Neural cell (in vitro differentiated cells): ENCODE results near the gene KIRREL3. TPM values are rescaled to one million over a fixed set of nuclear protein-coding genes. Genes with fewer than 3 reads are reported as not detected.

Source experiments
- H2AFZ ChIP-seq: fragments of 200-600, 300-800 bp; sonication (generic), shearing (Covaris generic); 2 replicates; pipeline ENCODE4 v1.6.0; 2014; ENCODE audit warnings: low read depth, mild to moderate bottlenecking, antibody characterized with exemption, low read length, moderate library complexity
- H3F3A ChIP-seq: fragments of 200-600 bp; shearing (Covaris generic); 2 replicates; pipeline ENCODE4 v1.6.1; 2016; ENCODE audit warnings: mild to moderate bottlenecking, moderate library complexity, mixed read lengths, antibody characterized with exemption, low read length; ENCODE audit not compliant: insufficient read depth, poor library complexity, severe bottlenecking
- H3K27ac ChIP-seq: fragments of 200-600, 300-800 bp; sonication (generic), shearing (Covaris generic); 2 replicates; pipeline ENCODE4 v1.5.1; 2014; ENCODE audit warnings: mild to moderate bottlenecking, low read length, moderate library complexity
- H3K27me3 ChIP-seq: fragments of 300-800, 200-600 bp; sonication (generic), shearing (Covaris generic); 2 replicates; pipeline ENCODE4 v1.6.0; 2014; ENCODE audit warnings: mild to moderate bottlenecking, low read depth, low read length, moderate library complexity; ENCODE audit not compliant: insufficient read depth
- H3K36me3 ChIP-seq: fragments of 300-800, 200-600 bp; sonication (generic), shearing (Covaris generic); 2 replicates; pipeline ENCODE4 v1.5.1; 2014; ENCODE audit warnings: mild to moderate bottlenecking, antibody characterized with exemption, low read length, moderate library complexity; ENCODE audit not compliant: insufficient read depth
- H3K4me2 ChIP-seq: fragments of 300-800, 200-600 bp; sonication (generic), shearing (Covaris generic); 2 replicates; pipeline ENCODE4 v1.6.0; 2014; ENCODE audit warnings: mild to moderate bottlenecking, low read length
- H3K4me3 ChIP-seq: fragments of 300-800, 200-600 bp; sonication (generic), shearing (Covaris generic); 2 replicates; pipeline ENCODE4 v1.5.1; 2014; ENCODE audit warnings: mild to moderate bottlenecking, low read length, moderate library complexity
- H3K79me2 ChIP-seq: fragments of 200-600 bp; shearing (Covaris generic); replicated peaks from 2 replicates; pipeline ENCODE4 v1.6.0; 2014; ENCODE audit warnings: mild to moderate bottlenecking, low read length, moderate library complexity; ENCODE audit not compliant: insufficient read depth
- H3K9ac ChIP-seq: fragments of 300-800, 200-600 bp; sonication (generic), shearing (Covaris generic); 2 replicates; pipeline ENCODE4 v1.6.1; 2016; ENCODE audit warnings: mild to moderate bottlenecking, low read length, mixed read lengths
- H3K9me2 ChIP-seq: fragments of 200-600 bp; shearing (Covaris generic); 2 replicates; pipeline ENCODE4 v1.6.1; 2016; ENCODE audit warnings: mild to moderate bottlenecking, low read length, mixed read lengths; ENCODE audit not compliant: insufficient read depth
- H3K9me3 ChIP-seq: fragments of 200-600, 300-800 bp; sonication (generic), shearing (Covaris generic); 2 replicates; pipeline ENCODE4 v1.6.1; 2016; ENCODE audit warnings: mild to moderate bottlenecking, mixed run types, low read length, moderate library complexity, mixed read lengths
- H4K20me1 ChIP-seq: fragments of 200-600 bp; shearing (Covaris generic); 2 replicates; pipeline ENCODE4 v1.6.1; 2016; ENCODE audit warnings: mild to moderate bottlenecking, mixed run types; ENCODE audit not compliant: insufficient read depth
- EP300 ChIP-seq: fragments of 450-650 bp; conservative IDR thresholded peaks from 2 replicates; pipeline ENCODE4 v1.6.1; 2014; ENCODE audit warnings: antibody characterized with exemption, mild to moderate bottlenecking, moderate library complexity; ENCODE audit not compliant: poor library complexity, severe bottlenecking
- EZH2 ChIP-seq: fragments of 200-600, 300-800 bp; shearing (Covaris generic), sonication (generic); IDR thresholded peaks from 2 replicates; pipeline ENCODE4 v1.6.1; 2014; ENCODE audit warnings: antibody characterized with exemption, low read length, borderline replicate concordance, mild to moderate bottlenecking; ENCODE audit not compliant: insufficient read depth, poor library complexity, severe bottlenecking
- MXI1 ChIP-seq: fragments of 450-650 bp; conservative IDR thresholded peaks from 2 replicates; pipeline ENCODE4 v1.6.1; 2014; ENCODE audit warnings: antibody characterized with exemption, mild to moderate bottlenecking; ENCODE audit not compliant: poor library complexity, severe bottlenecking
- POLR2AphosphoS5 ChIP-seq: IDR thresholded peaks from 2 replicates; pipeline ENCODE4 v1.6.1; 2012
- RAD21 ChIP-seq: fragments of 450-650 bp; conservative IDR thresholded peaks from 2 replicates; pipeline ENCODE4 v1.6.1; 2014; ENCODE audit warnings: antibody characterized with exemption, mild to moderate bottlenecking, moderate library complexity
- SMC3 ChIP-seq: fragments of 450-650 bp; conservative IDR thresholded peaks from 2 replicates; pipeline ENCODE4 v1.6.1; 2014; ENCODE audit warnings: antibody characterized with exemption, mild to moderate bottlenecking, moderate library complexity; ENCODE audit not compliant: poor library complexity
- TAF1 ChIP-seq: IDR thresholded peaks from 2 replicates; pipeline ENCODE4 v1.6.1; 2012; ENCODE audit warnings: low read depth
- polyA plus RNA-seq: library from polyadenylated mRNA; depleted of rRNA; stranded (reverse); fragments of >200 nt; gene quantifications from 2 replicates; pipeline ENCODE4 v1.2.3, GENCODE V29; 2014
- TF ChIP-seq, protein P1 (sequence below): fragments of 450-650 bp; IDR thresholded peaks from 2 replicates; pipeline ENCODE4 v1.5.1; 2014; ENCODE audit warnings: antibody characterized with exemption, mild to moderate bottlenecking, moderate library complexity; ENCODE audit not compliant: poor library complexity, severe bottlenecking
- TF ChIP-seq, protein P2 (sequence below): IDR thresholded peaks from 2 replicates; pipeline ENCODE4 v1.6.1; 2012; ENCODE audit warnings: borderline replicate concordance

The KIRREL3 gene
- polyA plus RNA-seq, 1 donor from 2014 or later = 23.8 TPM

DNA sequence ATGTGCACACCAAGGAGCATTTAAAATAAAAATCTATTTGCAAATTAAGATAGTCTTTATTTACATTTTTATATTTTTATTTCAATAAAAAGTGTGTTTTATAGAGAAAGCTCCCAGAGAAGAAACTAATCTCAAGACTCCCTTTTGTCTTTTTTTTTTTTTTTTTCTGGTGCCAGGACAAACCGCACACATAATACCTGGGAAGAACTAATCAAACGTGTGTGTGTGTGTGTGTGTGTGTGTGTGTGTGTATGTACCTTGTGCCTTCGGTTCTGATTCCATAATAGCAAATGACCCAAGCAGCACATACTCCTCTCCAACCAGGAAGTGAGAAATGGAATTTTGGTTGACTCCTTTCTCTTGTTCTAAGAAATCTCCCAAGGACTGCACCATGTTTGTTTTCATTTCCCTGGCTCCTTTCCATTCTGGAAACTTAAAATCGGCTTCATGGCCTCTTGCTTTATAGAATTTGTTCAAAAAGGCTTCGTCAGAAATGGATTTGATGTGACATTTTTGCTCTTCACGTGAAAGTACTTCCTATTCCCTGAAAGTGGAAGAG lies 579.8 kb downstream of the KIRREL3 start:
- Histone ChIP-seq H3F3A (no peaks in the 10 kb centered on the region), H3K4me2 (no peak overlapping the region), H3K27ac (peak overlapping the region; percentile 54)

GRCh38 chr11:126419801-126420697 lies 580.5 kb downstream of the KIRREL3 start:
- peak overlapping the region; percentile 54 for H3K27ac ChIP-seq
- TF ChIP-seq POLR2AphosphoS5 (peak; percentile 66), MXI1 (no peak), RAD21 (no peak), EZH2 (no peak), EP300 (peak; percentile 61), TAF1 (no peak)
- TF ChIP-seq, protein P1, sequence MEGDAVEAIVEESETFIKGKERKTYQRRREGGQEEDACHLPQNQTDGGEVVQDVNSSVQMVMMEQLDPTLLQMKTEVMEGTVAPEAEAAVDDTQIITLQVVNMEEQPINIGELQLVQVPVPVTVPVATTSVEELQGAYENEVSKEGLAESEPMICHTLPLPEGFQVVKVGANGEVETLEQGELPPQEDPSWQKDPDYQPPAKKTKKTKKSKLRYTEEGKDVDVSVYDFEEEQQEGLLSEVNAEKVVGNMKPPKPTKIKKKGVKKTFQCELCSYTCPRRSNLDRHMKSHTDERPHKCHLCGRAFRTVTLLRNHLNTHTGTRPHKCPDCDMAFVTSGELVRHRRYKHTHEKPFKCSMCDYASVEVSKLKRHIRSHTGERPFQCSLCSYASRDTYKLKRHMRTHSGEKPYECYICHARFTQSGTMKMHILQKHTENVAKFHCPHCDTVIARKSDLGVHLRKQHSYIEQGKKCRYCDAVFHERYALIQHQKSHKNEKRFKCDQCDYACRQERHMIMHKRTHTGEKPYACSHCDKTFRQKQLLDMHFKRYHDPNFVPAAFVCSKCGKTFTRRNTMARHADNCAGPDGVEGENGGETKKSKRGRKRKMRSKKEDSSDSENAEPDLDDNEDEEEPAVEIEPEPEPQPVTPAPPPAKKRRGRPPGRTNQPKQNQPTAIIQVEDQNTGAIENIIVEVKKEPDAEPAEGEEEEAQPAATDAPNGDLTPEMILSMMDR = no peak
- TF ChIP-seq, protein P2, sequence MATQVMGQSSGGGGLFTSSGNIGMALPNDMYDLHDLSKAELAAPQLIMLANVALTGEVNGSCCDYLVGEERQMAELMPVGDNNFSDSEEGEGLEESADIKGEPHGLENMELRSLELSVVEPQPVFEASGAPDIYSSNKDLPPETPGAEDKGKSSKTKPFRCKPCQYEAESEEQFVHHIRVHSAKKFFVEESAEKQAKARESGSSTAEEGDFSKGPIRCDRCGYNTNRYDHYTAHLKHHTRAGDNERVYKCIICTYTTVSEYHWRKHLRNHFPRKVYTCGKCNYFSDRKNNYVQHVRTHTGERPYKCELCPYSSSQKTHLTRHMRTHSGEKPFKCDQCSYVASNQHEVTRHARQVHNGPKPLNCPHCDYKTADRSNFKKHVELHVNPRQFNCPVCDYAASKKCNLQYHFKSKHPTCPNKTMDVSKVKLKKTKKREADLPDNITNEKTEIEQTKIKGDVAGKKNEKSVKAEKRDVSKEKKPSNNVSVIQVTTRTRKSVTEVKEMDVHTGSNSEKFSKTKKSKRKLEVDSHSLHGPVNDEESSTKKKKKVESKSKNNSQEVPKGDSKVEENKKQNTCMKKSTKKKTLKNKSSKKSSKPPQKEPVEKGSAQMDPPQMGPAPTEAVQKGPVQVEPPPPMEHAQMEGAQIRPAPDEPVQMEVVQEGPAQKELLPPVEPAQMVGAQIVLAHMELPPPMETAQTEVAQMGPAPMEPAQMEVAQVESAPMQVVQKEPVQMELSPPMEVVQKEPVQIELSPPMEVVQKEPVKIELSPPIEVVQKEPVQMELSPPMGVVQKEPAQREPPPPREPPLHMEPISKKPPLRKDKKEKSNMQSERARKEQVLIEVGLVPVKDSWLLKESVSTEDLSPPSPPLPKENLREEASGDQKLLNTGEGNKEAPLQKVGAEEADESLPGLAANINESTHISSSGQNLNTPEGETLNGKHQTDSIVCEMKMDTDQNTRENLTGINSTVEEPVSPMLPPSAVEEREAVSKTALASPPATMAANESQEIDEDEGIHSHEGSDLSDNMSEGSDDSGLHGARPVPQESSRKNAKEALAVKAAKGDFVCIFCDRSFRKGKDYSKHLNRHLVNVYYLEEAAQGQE = peak; percentile 95

More for the DNA sequence above, 579.8 kb downstream of the KIRREL3 start:
- H2AFZ ChIP-seq = no peak overlapping the region
- no peaks in the 10 kb centered on the region for H3K9me2 ChIP-seq
- H3K4me3 ChIP-seq = no peak overlapping the region
- TF ChIP-seq, protein P1 = no peak
- TF ChIP-seq EZH2 = no peak
- TF ChIP-seq TAF1 = no peak
- TF ChIP-seq, protein P2 = no peak
- TF ChIP-seq SMC3 = no peak
- no peak for TF ChIP-seq EP300
- TF ChIP-seq MXI1 = no peak
- TF ChIP-seq POLR2AphosphoS5 = no peak
- TF ChIP-seq RAD21 = no peak
- H4K20me1 ChIP-seq = no peaks in the 10 kb centered on the region
- no peaks in the 10 kb centered on the region for H3K27me3 ChIP-seq
- no peaks in the 10 kb centered on the region for H3K36me3 ChIP-seq
- no peaks in the 10 kb centered on the region for H3K79me2 ChIP-seq
- no peak overlapping the region for H3K9ac ChIP-seq
- no peaks in the 10 kb centered on the region for H3K9me3 ChIP-seq

More at GRCh38 chr11:126419801-126420697, 580.5 kb downstream of the KIRREL3 start:
- Histone ChIP-seq H3K27me3 (no peaks in the 10 kb centered on the region), H4K20me1 (no peaks in the 10 kb centered on the region), H3K9me3 (no peaks in the 10 kb centered on the region), H3F3A (no peaks in the 10 kb centered on the region), H3K4me2 (no peak overlapping the region), H3K4me3 (no peak overlapping the region), H3K9me2 (no peaks in the 10 kb centered on the region), H3K36me3 (no peaks in the 10 kb centered on the region), H2AFZ (no peak overlapping the region), H3K79me2 (no peaks in the 10 kb centered on the region), H3K9ac (no peak overlapping the region)
